H1 (cell line): Measurements from ENCODE around the gene CARD14. TPM values are rescaled to one million over a fixed set of nuclear protein-coding genes. Genes with fewer than 3 reads are reported as not detected.

Source experiments
- CTCF ChIA-PET: fragments of 300-600 bp; sonication (Branson Sonifier 250); formaldehyde crosslinking; loops from one replicate; lab custom pipeline; 2021; ENCODE audit not compliant: partially characterized antibody; lab: Charles Lee
- POLR2A ChIA-PET: fragments of 300-600 bp; sonication (Branson Sonifier 250); formaldehyde crosslinking; loops from one replicate; lab custom pipeline; 2021; ENCODE audit warnings: inconsistent platforms; ENCODE audit not compliant: partially characterized antibody; lab: Charles Lee
- DNase-seq, 2 experiments: peaks; one replicate each; pipeline versions ENCODE4 v3.0.0 to v3.0.0-alpha.2; 2010 to 2022; ENCODE audit warnings: low spot score in 2 of 2, low read depth in 1 of 2, mixed read lengths in 1 of 2
- FAIRE-seq: peaks from 2 replicates; lab custom pipeline; 2011; peaks lifted over from hg19 to GRCh38; lab: Jason Lieb, UNC
- H2AFZ ChIP-seq: 2 replicates; pipeline ENCODE4 v1.8.1; 2012; ENCODE audit warnings: low read length, inconsistent platforms
- H2AK5ac ChIP-seq: 2 replicates; pipeline ENCODE4 v1.6.1; 2013; ENCODE audit warnings: low read depth, low read length
- H2BK120ac ChIP-seq: replicated peaks from 2 replicates; pipeline ENCODE3; 2013; ENCODE audit warnings: low read depth, low read length, inconsistent platforms
- H2BK12ac ChIP-seq: 2 replicates; pipeline ENCODE4 v1.6.1; 2013; ENCODE audit warnings: low read depth, low read length
- H2BK15ac ChIP-seq: 2 replicates; pipeline ENCODE4 v1.6.1; 2013; ENCODE audit warnings: low read length
- H2BK20ac ChIP-seq: 2 replicates; pipeline ENCODE4 v1.6.1; 2013; ENCODE audit warnings: low read length
- H2BK5ac ChIP-seq: 2 replicates; pipeline ENCODE4 v1.6.1; 2013; ENCODE audit warnings: low read depth, low read length
- H3K14ac ChIP-seq: 2 replicates; pipeline ENCODE4 v1.6.1; 2013; ENCODE audit warnings: inconsistent platforms; ENCODE audit not compliant: insufficient read length
- H3K18ac ChIP-seq: 2 replicates; pipeline ENCODE4 v1.6.1; 2013; ENCODE audit warnings: low read length; ENCODE audit errors: extremely low read depth
- H3K23ac ChIP-seq: 2 replicates; pipeline ENCODE4 v1.6.1; 2013; ENCODE audit warnings: inconsistent platforms; ENCODE audit not compliant: insufficient read length
- H3K23me2 ChIP-seq: 2 replicates; pipeline ENCODE4 v1.6.1; 2013; ENCODE audit warnings: low read depth, low read length
- H3K27ac ChIP-seq: 2 replicates; pipeline ENCODE4 v1.6.1; 2011; ENCODE audit warnings: low read depth, low read length, inconsistent platforms
- H3K27me3 ChIP-seq, 4 experiments: replicated peaks in 1 of 4; 1 replicate in 1 of 4; 2 replicates in 3 of 4; pipeline versions ENCODE4 v1.6.1 to v1.8.1; 2011 to 2013; ENCODE audit warnings: low read length in 3 of 4, mild to moderate bottlenecking in 3 of 4, inconsistent platforms in 2 of 4, mixed read lengths in 2 of 4, moderate library complexity in 1 of 4; ENCODE audit not compliant: control insufficient read depth in 3 of 4, insufficient read depth in 3 of 4; ENCODE audit errors: extremely low read depth in 1 of 4
- H3K36me3 ChIP-seq, 4 experiments: 2 replicates each; pipeline versions ENCODE4 v1.6.1 to v1.8.1; 2011 to 2013; ENCODE audit warnings: mild to moderate bottlenecking in 4 of 4, low read length in 3 of 4, moderate library complexity in 2 of 4, control low read depth in 1 of 4, inconsistent platforms in 1 of 4; ENCODE audit not compliant: insufficient read depth in 4 of 4, control insufficient read depth in 2 of 4
- H3K4ac ChIP-seq: replicated peaks from 2 replicates; pipeline ENCODE3; 2013; ENCODE audit warnings: low read length, low read depth, mixed read lengths, inconsistent platforms; ENCODE audit not compliant: insufficient read length
- H3K4me1 ChIP-seq, 4 experiments: replicated peaks in 1 of 4; 1 replicate in 1 of 4; 2 replicates in 3 of 4; pipeline versions ENCODE4 v1.6.1 to v1.8.1; 2011 to 2013; ENCODE audit warnings: low read length in 3 of 4, inconsistent platforms in 2 of 4, mixed read lengths in 1 of 4; ENCODE audit not compliant: insufficient read depth in 4 of 4, control insufficient read depth in 3 of 4
- H3K4me2 ChIP-seq, 2 experiments: 2 replicates each; pipeline versions ENCODE4 v1.6.1 to v1.8.1; 2011 to 2013; ENCODE audit warnings: low read depth in 2 of 2, low read length in 2 of 2, control low read depth in 1 of 2, inconsistent platforms in 1 of 2, mild to moderate bottlenecking in 1 of 2; ENCODE audit not compliant: insufficient read depth in 1 of 2
- H3K4me3 ChIP-seq, 4 experiments: fragments of 200-600, 300-600 bp in 1 of 4; sonication (generic), shearing (Covaris generic), sonication (Bioruptor Twin) in 1 of 4; 2 replicates each; pipeline versions ENCODE4 v1.5.1 to v1.8.1; 2011 to 2016; ENCODE audit warnings: low read length in 4 of 4, low read depth in 3 of 4, control low read depth in 2 of 4, inconsistent platforms in 2 of 4, mild to moderate bottlenecking in 2 of 4, mixed read lengths in 1 of 4, moderate library complexity in 1 of 4; ENCODE audit not compliant: insufficient read depth in 2 of 4; ENCODE audit errors: extremely low read depth in 1 of 4
- H3K56ac ChIP-seq: replicated peaks from 2 replicates; pipeline ENCODE3; 2013; ENCODE audit warnings: low read depth, mild to moderate bottlenecking, mixed read lengths, low read length, inconsistent platforms; ENCODE audit not compliant: insufficient read length
- H3K79me1 ChIP-seq: 2 replicates; pipeline ENCODE4 v1.6.1; 2013; ENCODE audit warnings: low read depth, low read length, control low read depth
- H3K79me2 ChIP-seq, 2 experiments: 2 replicates each; pipeline versions ENCODE4 v1.6.1 to v1.8.1; 2012 to 2013; ENCODE audit warnings: low read length in 2 of 2, mild to moderate bottlenecking in 2 of 2, inconsistent platforms in 1 of 2; ENCODE audit not compliant: insufficient read depth in 2 of 2, control insufficient read depth in 1 of 2
- H3K9ac ChIP-seq, 4 experiments: replicated peaks in 1 of 4; 1 replicate in 1 of 4; 2 replicates in 3 of 4; pipeline versions ENCODE4 v1.6.1 to v1.8.1; 2011 to 2013; ENCODE audit warnings: low read depth in 3 of 4, low read length in 3 of 4, control low read depth in 2 of 4, mild to moderate bottlenecking in 2 of 4, moderate library complexity in 2 of 4, inconsistent platforms in 1 of 4; ENCODE audit errors: extremely low read depth in 1 of 4
- H3K9me3 ChIP-seq, 2 experiments: 2 replicates each; pipeline versions ENCODE4 v1.6.1 to v1.8.1; 2012 to 2013; ENCODE audit warnings: mild to moderate bottlenecking in 2 of 2, moderate library complexity in 2 of 2, control low read depth in 1 of 2, inconsistent platforms in 1 of 2, low read depth in 1 of 2, low read length in 1 of 2, mixed read lengths in 1 of 2; ENCODE audit not compliant: insufficient read depth in 2 of 2
- H4K20me1 ChIP-seq, 2 experiments: replicated peaks in 1 of 2; 2 replicates each; pipeline versions ENCODE3 to v1.8.1; 2011 to 2013; ENCODE audit warnings: inconsistent platforms in 2 of 2, low read length in 2 of 2, mild to moderate bottlenecking in 1 of 2; ENCODE audit not compliant: insufficient read depth in 2 of 2, control insufficient read depth in 1 of 2
- H4K5ac ChIP-seq: 2 replicates; pipeline ENCODE4 v1.6.1; 2013; ENCODE audit warnings: low read length, low read depth, mixed read lengths, inconsistent platforms; ENCODE audit not compliant: insufficient read length
- H4K8ac ChIP-seq: 2 replicates; pipeline ENCODE4 v1.8.0; 2013; ENCODE audit warnings: mild to moderate bottlenecking, moderate library complexity, low read length, inconsistent platforms; ENCODE audit not compliant: insufficient read depth; ENCODE audit errors: extremely low read depth
- H4K91ac ChIP-seq: replicated peaks from 2 replicates; pipeline ENCODE3; 2013; ENCODE audit warnings: low read length, mixed read lengths, inconsistent platforms; ENCODE audit not compliant: insufficient read length
- EP300 ChIP-seq, 2 experiments: IDR thresholded peaks; 1 replicate in 1 of 2; 2 replicates in 1 of 2; pipeline ENCODE4 v1.6.1; 2011 to 2012; ENCODE audit warnings: low read depth in 2 of 2, low read length in 2 of 2, mild to moderate bottlenecking in 2 of 2, borderline replicate concordance in 1 of 2, inconsistent platforms in 1 of 2, moderate library complexity in 1 of 2
- KDM1A ChIP-seq: fragments of 200-600, 300-600 bp; sonication (generic); IDR thresholded peaks from 2 replicates; pipeline ENCODE4 v1.7.1; 2016; ENCODE audit warnings: mild to moderate bottlenecking, low read length, borderline replicate concordance
- NRF1 ChIP-seq: IDR thresholded peaks from 2 replicates; pipeline ENCODE4 v1.6.1; 2011; ENCODE audit warnings: mild to moderate bottlenecking, low read depth, low read length, improper control_type of control experiment
- RAD21 ChIP-seq, 2 experiments: IDR thresholded peaks in 1 of 2; conservative IDR thresholded peaks in 1 of 2; 2 replicates each; pipeline ENCODE4 v1.6.1; 2011; ENCODE audit warnings: low read depth in 2 of 2, low read length in 2 of 2, improper control_type of control experiment in 1 of 2, inconsistent platforms in 1 of 2, mild to moderate bottlenecking in 1 of 2, moderate library complexity in 1 of 2
- WGBS, 2 experiments: shearing (Covaris generic) in 1 of 2; methylation state at CpG; one replicate each; pipeline versions ENCODE4 v1.1.6 to v1.1.7; 2013 to 2015; ENCODE audit warnings: low lambda C conversion rate in 2 of 2, mixed read lengths in 2 of 2, inconsistent platforms in 1 of 2, low coverage in 1 of 2, missing lambda C conversion rate in 1 of 2; ENCODE audit not compliant: insufficient replicate concordance in 2 of 2, insufficient coverage in 1 of 2, insufficient read length in 1 of 2; ENCODE audit errors: extremely low coverage in 1 of 2, missing lambda C conversion rate in 1 of 2; 5-methylcytosine and 5-hydroxymethylcytosine counted together
- polyA plus RNA-seq, 7 experiments: library from polyadenylated mRNA; depleted of rRNA in 3 of 7; stranded (reverse) in 5 of 7; unstranded in 2 of 7; fragments of >200 nt in 5 of 7; fragments of 200-250 nt in 2 of 7; gene quantifications; 1 replicate in 5 of 7; 2 replicates in 1 of 7; 4 replicates in 1 of 7; pipeline versions ENCODE4 v1.2.1 to v1.2.3, GENCODE V29; 2011 to 2013; ENCODE audit warnings: missing spikeins in 2 of 7, mixed read lengths in 2 of 7
- total RNA-seq: library from RNA; stranded (reverse); fragmentation: NEBNext Ultra II Directional; extraction: Animal tissue kit (Norgen Biotek cat#: 25700); gene quantifications from 2 replicates; pipeline ENCODE4 v1.2.1, GENCODE V29; 2021
- TF ChIP-seq, protein P1 (sequence below), 3 experiments: IDR thresholded peaks; 1 replicate in 2 of 3; 2 replicates in 1 of 3; pipeline versions ENCODE4 v1.5.1 to v1.6.1; 2011; ENCODE audit warnings: low read length in 3 of 3, mild to moderate bottlenecking in 3 of 3, inconsistent platforms in 2 of 3, low read depth in 1 of 3, moderate library complexity in 1 of 3; ENCODE audit not compliant: insufficient read depth in 1 of 3; ENCODE audit errors: control extremely low read depth in 1 of 3

CARD14 gene
- total and polyA plus RNA-seq, 2 of the 8 experiments (the other 6 are each of a cell fraction or from before 2014, with no cell fraction given): 0.08 TPM; not detected in 1

DNA sequence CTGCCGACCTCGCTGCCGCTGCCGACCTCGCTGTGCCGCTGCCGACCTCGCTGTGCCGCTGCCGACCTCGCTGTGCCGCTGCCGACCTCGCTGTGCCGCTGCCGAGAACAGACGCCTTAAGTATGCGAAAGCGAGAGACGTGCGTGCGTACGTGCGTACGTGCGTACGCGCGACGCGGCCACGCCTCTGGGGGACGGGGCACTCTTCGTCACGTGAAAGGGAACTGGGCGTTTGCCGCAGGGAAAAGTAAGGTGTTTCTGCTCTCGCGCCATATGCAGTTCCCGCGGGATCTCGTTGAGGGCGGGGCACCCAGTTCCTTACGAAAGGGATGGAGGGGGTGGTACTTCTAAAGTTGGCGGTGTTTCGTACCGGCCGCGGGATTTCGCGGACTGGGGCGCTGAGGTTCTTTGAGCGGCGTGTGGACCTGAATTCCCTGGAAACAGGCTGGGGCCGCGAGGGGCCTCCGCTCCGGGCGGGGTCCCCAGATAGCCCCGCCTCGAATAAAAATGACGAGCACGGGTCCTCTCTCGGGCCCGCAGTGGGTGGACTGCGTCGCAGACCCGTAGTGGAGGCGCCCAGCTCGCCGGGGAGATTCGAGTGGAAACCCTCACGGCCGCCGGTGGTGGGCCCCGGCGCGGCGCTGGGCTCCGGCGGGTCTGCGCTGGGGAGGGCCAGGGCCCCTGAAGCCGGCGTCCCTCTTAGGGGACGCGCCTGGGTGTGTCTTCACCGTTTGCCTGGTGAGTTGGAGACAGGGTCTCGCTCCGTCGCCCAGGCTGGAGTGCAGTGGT is 22.6 kb upstream of the CARD14 start, which contains the start of gene EIF4A3:
Gene EIF4A3 (minus strand): TSS at position 94 of the 788 bp plus-strand sequence. CDS start 167 bp downstream, outside the sequence.
- CTCF ChIA-PET: interaction anchor here (0.6 to 1.8 kb wide), 5 partner anchors 28 to 251 kb away, joined by 3 to 7 read pairs (median 3); no protein-coding TSS in a partner anchor
- peaks cover 22 to 48% of the 10 kb centered on the region in 2 experiments for H3K79me2 ChIP-seq
- no peak for TF ChIP-seq EP300 (IDR thresholded peaks at IDR 0.05; ENCODE audit: borderline replicate concordance in 1 of 2, low read depth in 2 of 2, low read length in 2 of 2)
- TF ChIP-seq, protein P1, sequence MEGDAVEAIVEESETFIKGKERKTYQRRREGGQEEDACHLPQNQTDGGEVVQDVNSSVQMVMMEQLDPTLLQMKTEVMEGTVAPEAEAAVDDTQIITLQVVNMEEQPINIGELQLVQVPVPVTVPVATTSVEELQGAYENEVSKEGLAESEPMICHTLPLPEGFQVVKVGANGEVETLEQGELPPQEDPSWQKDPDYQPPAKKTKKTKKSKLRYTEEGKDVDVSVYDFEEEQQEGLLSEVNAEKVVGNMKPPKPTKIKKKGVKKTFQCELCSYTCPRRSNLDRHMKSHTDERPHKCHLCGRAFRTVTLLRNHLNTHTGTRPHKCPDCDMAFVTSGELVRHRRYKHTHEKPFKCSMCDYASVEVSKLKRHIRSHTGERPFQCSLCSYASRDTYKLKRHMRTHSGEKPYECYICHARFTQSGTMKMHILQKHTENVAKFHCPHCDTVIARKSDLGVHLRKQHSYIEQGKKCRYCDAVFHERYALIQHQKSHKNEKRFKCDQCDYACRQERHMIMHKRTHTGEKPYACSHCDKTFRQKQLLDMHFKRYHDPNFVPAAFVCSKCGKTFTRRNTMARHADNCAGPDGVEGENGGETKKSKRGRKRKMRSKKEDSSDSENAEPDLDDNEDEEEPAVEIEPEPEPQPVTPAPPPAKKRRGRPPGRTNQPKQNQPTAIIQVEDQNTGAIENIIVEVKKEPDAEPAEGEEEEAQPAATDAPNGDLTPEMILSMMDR (IDR thresholded peaks at IDR 0.05; ENCODE audit: control extremely low read depth in 1 of 3, insufficient read depth in 1 of 3, low read depth in 1 of 3, low read length in 3 of 3): peak in 1 of 3 experiments; percentile 10; a peak in 1 of 4 replicates
- TF ChIP-seq KDM1A: no peak
- TF ChIP-seq NRF1: 0 out of 2 replicates have a peak, but pooled peaks have one; percentile 8
- peak; percentile 14 to 24; a peak in 2 of 4 replicates for TF ChIP-seq RAD21 (IDR thresholded peaks at IDR 0.05 in 1 of 2, conservative IDR thresholded peaks at IDR 0.05 in 1 of 2; ENCODE audit: low read depth in 2 of 2, low read length in 2 of 2)

More for the DNA sequence above, 22.6 kb upstream of the CARD14 start, which contains the start of gene EIF4A3:
- Histone ChIP-seq H3K9ac (peak within 1 kb of the TSS; percentile 84 to 92 (median 88)), H3K4me2 (peak within 1 kb of the TSS; percentile 85 to 96), H3K56ac (peak within 1 kb of the TSS; percentile 83), H3K9me3 (no peaks in the 10 kb centered on the region), H3K79me1 (peaks cover 17% of the 10 kb centered on the region), H4K91ac (no peak within 1 kb of the TSS), H2BK5ac (no peak within 1 kb of the TSS; the same call in none of the 2 replicates), H2BK120ac (no peak within 1 kb of the TSS), H4K20me1 (peaks cover 7 to 25% of the 10 kb centered on the region in 2 experiments), H3K23ac (no peak within 1 kb of the TSS), H2AK5ac (0 out of 2 replicates have a peak within 1 kb of the TSS, but pooled peaks have one; percentile 9), H3K18ac (peak within 1 kb of the TSS; percentile 60; the same call in 1 of the 2 replicates), H2BK12ac (no peak within 1 kb of the TSS), H3K4me3 (peak within 1 kb of the TSS; percentile 84 to 95 (median 88)), H3K27ac (peak within 1 kb of the TSS; percentile 83), H2BK15ac (no peak within 1 kb of the TSS), H3K36me3 (peaks cover 17 to 21% (median 19%) of the 10 kb centered on the region in 4 experiments), H4K8ac (peak within 1 kb of the TSS; percentile 88; the same call in 1 of the 2 replicates), H2AFZ (no peak within 1 kb of the TSS; the same call in 1 of the 2 replicates), H4K5ac (peak within 1 kb of the TSS; percentile 2), H3K4me1 (peaks cover 2 to 20% (median 6%) of the 10 kb centered on the region in 4 experiments), H3K27me3 (no peaks in the 10 kb centered on the region; a peak in 2 of 7 replicates), H3K14ac (no peak within 1 kb of the TSS), H2BK20ac (no peak within 1 kb of the TSS), H3K4ac (no peak within 1 kb of the TSS), H3K23me2 (peaks cover 11% of the 10 kb centered on the region)
- FAIRE-seq (peak; percentile 70), DNase-seq (peak; percentile 97 to 98)
- POLR2A ChIA-PET: interaction anchor here (0.6 to 4.0 kb wide), 16 partner anchors 13 to 350 kb away, joined by 3 to 17 read pairs (median 4); partner anchors contain the start of genes CBX8 and GAA
- WGBS, 2 experiments: 3% methylated on average over 71 of the region's 90 CpGs; no CpG with 5 or more reads in 1 of the 2 experiments
